GM18951 (cell line): ENCODE measurements around the gene DNHD1.

Experiments used
- POLR2A ChIP-seq: IDR thresholded peaks from 4 replicates; pipeline ENCODE4 v1.6.1; 2011; ENCODE audit warnings: mild to moderate bottlenecking; ENCODE audit not compliant: insufficient read length, insufficient read depth; ENCODE audit errors: extremely low read depth
- in situ Hi-C: fragments of 300-500 bp; cut with MboI; formaldehyde crosslinking; loops from one replicate; pipeline ENCODE4 v1.12.0; 2022; ENCODE audit warnings: low sequenced_read_pairs, mixed read lengths, inconsistent platforms; ENCODE audit not compliant: unreplicated experiment

Gene DNHD1

DNA sequence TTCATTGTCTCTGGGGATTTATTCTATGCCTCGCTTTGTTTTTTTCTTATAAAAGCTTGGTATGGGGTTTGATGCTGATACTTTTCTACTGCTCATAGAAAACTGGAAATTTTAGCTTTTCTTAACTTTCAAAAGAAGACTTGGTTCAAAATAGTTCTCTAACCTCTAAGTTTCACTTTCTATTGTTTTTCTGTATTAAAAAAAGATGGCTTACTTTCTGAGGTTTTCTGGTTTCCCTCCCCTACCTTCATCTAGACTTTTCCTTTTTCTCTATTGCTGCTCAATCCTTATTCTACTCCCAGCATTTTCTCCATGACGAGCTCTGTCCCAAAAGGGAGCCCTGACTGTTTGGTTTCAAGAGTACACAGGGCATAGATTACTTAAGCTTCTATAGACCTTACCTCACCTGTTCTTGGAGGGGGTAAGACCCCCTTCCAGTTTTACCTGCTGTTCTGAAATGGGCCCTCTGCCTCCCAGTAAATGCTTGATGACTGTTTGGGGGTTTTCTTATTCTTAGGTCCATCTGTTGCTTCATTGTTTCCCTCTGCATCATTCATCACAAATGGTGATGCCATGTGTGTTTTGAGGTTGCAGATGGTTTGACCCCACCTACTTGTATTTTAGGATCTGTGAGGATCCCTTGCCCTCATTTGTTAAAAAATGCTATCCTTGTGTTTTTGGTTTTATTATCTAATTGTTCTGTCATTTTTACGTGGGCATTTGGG lies 29.5 kb downstream of the DNHD1 start:
- TF ChIP-seq POLR2A: no peak
- in situ Hi-C loops: no loop called here

GRCh38 chr11:6529266-6529665 lies 32.2 kb downstream of the DNHD1 start:
- in situ Hi-C loops: no loop called here
- no peak for TF ChIP-seq POLR2A

DNA sequence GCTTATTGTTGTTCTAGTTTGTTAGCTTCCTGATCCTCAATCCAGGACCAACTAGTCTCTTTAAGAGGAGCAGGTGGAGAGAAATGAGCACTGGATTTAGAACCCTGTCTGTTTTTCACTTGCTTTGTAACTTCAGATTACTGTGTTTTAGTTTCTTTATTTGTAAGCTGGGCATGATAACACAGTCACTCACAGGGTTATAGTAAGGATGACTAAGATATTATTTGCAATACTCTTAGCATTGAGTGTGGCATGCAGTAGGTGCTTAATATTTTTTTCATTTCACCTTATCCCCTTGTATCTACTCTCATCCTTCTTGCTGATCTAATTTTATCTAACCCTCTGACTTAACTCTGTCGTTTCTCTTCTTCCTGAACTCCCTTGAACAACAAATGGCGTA lies 33.8 kb downstream of the DNHD1 start:
- in situ Hi-C loops: loop anchor here (10.0 kb wide), 1 partner anchor 154 kb away; the partner anchor contains the start of gene MRPL17
- no peak for TF ChIP-seq POLR2A

DNA sequence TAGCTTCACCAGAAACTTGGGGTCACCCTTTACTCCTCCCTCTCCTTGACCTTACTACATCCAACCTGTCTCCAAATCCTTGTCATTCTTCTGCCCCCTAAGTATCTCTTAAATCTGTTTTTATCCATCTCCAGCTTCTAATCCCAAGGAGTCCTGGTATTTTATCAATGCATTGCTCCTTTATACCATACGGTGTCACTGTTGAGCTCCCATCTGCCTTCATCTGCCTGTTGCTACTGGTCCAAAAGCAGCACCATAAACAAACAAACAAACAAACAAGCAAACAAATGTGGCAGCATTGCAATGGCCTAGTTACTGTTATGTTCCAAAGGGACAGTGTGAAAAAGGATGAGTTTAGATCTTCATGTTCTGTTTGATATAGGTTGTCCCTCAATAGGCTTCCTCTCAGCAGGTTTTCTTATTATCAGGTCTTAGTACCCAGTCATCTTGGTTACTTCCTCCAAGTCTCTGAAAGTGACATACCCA lies 34.2 kb downstream of the DNHD1 start:
- in situ Hi-C loops: loop anchor here (10.0 kb wide), 1 partner anchor 153 kb away; the partner anchor contains the start of gene MRPL17
- no peak for TF ChIP-seq POLR2A

GRCh38 chr11:6538456-6538855 lies 41.4 kb downstream of the DNHD1 start:
- in situ Hi-C loops: loop anchor here (10.0 kb wide), 1 partner anchor 146 kb away; the partner anchor contains the start of gene MRPL17
- no peak for TF ChIP-seq POLR2A

GRCh38 chr11:6538945-6539344 lies 41.9 kb downstream of the DNHD1 start:
- no peak for TF ChIP-seq POLR2A
- in situ Hi-C loops: loop anchor here (10.0 kb wide), 1 partner anchor 146 kb away; the partner anchor contains the start of gene MRPL17

- in situ Hi-C loops: loop anchor here (10.0 kb wide), 1 partner anchor 145 kb away; the partner anchor contains the start of gene MRPL17
- no peak for TF ChIP-seq POLR2A
Measured at GRCh38 chr11:6539748-6540268, 42.7 kb downstream of the DNHD1 start.

DNA sequence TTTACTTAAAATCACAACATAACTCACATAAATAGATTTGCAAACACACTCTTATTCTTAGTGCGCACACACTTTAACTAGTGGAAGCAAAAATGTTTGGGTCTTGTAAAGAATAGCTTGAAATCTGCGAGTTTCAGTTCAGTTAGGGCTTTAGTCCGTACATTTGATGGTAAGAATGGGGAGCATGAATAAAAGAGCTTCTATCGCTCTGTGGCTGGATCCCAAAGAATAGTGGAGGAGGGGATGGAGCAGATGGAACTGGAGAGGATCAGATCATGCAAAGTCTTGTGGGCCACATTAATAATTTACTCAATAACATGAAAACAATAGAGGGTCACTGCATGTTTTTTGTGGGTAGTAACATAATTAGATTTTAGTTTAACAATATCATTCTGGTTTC lies 44.3 kb downstream of the DNHD1 start:
- TF ChIP-seq POLR2A: no peak
- in situ Hi-C loops: no loop called here

DNA sequence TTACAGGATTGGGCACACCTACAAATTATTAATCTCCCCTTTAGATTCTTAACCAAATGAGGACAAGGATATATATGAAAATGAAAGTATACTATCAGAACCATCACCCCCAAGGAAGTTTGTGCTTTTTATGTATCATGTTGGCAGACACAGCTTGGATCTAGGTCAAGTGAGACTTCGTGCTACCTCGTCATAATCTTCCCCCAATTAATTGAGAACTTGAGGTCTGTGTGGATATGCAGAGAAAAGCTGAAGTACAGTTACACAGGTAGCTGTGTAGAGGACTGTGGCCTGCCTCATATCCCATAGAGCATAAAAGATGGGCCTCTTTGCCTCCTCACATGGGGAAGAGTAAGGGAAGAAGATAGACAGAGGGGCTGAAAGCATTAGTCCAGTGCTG lies 45.6 kb downstream of the DNHD1 start:
- TF ChIP-seq POLR2A: no peak
- in situ Hi-C loops: no loop called here

DNA sequence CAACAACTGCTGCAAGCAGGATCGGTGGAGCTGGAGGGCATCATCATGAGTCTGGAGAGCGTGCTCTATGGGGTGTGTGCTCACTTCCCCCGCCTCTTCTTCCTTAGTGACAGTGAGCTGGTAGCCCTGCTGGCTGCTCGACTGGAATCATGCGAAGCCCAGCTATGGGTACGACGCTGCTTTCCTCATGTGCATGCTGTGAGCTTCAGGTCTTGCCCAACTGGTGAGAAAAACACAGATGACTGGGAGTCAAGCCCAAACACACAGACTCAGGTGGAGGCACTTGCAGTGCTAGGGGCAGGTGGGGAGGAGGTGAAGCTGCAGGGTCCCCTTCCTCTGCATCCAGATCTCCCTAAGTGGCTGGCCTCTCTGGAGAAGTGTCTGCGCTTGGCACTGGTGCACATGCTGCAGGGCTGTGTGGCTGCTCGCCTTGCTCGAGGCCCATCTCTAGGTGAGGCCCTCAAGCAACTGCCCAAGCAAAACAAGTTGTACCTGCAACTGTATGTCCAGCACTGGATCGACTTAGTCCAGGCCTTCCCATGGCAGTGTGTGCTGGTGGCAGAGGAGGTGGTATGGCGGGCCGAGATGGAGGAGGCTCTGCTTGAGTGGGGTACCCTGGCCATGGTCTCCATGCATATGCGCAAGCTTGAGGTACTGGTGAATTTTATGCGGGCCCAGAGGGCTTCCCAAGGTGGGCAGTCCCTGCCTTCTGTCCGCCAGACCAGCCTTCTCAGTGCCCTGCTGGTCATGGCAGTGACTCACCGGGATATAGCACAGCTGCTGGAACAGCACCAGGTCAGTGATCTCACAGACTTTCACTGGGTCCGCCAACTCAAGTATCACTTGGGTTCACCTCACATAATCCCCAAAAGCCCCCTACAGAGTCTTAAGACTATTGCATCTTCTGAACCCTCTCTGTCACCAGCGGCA lies 48.1 kb downstream of the DNHD1 start:
- no peak for TF ChIP-seq POLR2A
- in situ Hi-C loops: no loop called here

DNA sequence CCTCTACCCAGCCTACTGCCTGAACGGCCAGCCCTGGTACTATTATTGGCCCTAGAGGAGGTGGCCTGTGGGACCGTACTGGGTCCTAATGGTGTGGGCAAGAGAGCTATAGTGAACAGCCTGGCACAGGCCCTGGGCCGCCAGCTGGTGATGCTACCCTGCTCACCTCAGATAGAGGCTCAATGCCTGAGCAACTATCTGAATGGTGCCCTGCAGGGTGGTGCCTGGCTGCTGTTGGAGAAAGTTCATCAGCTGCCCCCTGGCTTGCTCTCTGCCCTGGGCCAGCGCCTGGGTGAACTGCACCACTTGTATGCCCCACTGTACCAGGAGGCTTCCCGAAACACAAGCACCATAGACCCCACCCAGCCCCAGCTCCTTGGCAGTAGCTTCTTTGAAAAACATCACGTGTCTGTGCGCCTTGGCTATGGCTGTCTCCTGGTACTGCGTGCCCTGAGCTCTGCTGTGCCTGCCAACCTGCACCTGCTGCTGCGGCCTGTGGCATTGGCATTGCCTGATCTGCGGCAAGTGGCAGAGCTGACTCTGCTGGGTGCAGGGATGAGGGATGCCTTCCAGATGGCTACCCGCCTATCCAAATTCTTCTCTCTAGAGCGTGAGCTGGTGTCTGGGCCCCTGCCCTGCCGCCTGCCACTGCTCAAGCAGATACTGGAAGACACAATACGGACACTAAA lies 49.0 kb downstream of the DNHD1 start:
- TF ChIP-seq POLR2A: no peak
- in situ Hi-C loops: no loop called here

- in situ Hi-C loops: no loop called here
- no peak for TF ChIP-seq POLR2A
Measured at GRCh38 chr11:6546735-6547134, 49.7 kb downstream of the DNHD1 start.
